ENCODE results near the gene GDI1. TPM values are rescaled to one million over a fixed set of nuclear protein-coding genes. Genes with fewer than 3 reads are reported as not detected.

GDI1 gene
- total and polyA plus RNA-seq, 7 donors: 37.4 to 57.7 (median 50.7) TPM

- TF ChIP-seq CTCF (IDR thresholded peaks at IDR 0.05): no peak
- 87 to 92% (median 89%) methylated on average over 9 to 12 of the region's 12 CpGs for WGBS, 3 donors
- intact Hi-C loops (cut with DNase I): no loop called here
Measured at GRCh38 chrX:154446430-154446829, 9.5 kb downstream of the GDI1 start.

GRCh38 chrX:154448484-154448883 is 11.5 kb downstream of the GDI1 start:
- no peak overlapping the region for H3K27ac ChIP-seq
- ATAC-seq (no peak), DNase-seq (no peak)
- WGBS, 3 donors: 85 to 90% (median 85%) methylated on average over 10 to 14 of the region's 14 CpGs
- intact Hi-C loops (cut with DNase I): no loop called here
- TF ChIP-seq CTCF (IDR thresholded peaks at IDR 0.05): no peak
- H3K9me3 ChIP-seq: no peaks in the 10 kb centered on the region
- H3K4me3 ChIP-seq: no peak overlapping the region
- peaks cover 10% of the 10 kb centered on the region for H3K4me1 ChIP-seq
- H3K27me3 ChIP-seq (ENCODE audit: insufficient read depth in 3 of 3, low read length in 2 of 3): no peaks in the 10 kb centered on the region
- peaks cover 2 to 66% of the 10 kb centered on the region in 2 donors for H3K36me3 ChIP-seq (ENCODE audit: insufficient read depth in 1 of 2, low read depth in 1 of 2)

More at GRCh38 chrX:154446430-154446829, 9.5 kb downstream of the GDI1 start:
- Histone ChIP-seq H3K4me1 (peaks cover 10% of the 10 kb centered on the region), H3K36me3 (ENCODE audit: insufficient read depth in 1 of 2, low read depth in 1 of 2) (peaks cover 2 to 68% of the 10 kb centered on the region in 2 donors), H3K9me3 (no peaks in the 10 kb centered on the region), H3K27me3 (ENCODE audit: insufficient read depth in 3 of 3, low read length in 2 of 3) (no peaks in the 10 kb centered on the region), H3K4me3 (no peak overlapping the region), H3K27ac (no peak overlapping the region)
- DNase-seq (no peak), ATAC-seq (no peak)

GRCh38 chrX:154449618-154450017 is 12.7 kb downstream of the GDI1 start:
- H3K36me3 ChIP-seq (ENCODE audit: insufficient read depth in 1 of 2, low read depth in 1 of 2): peaks cover 2 to 66% of the 10 kb centered on the region in 2 donors
- no peak for TF ChIP-seq CTCF (IDR thresholded peaks at IDR 0.05)
- no peaks in the 10 kb centered on the region for H3K27me3 ChIP-seq (ENCODE audit: insufficient read depth in 3 of 3, low read length in 2 of 3)
- DNase-seq (no peak), ATAC-seq (no peak)
- intact Hi-C loops (cut with DNase I): no loop called here
- no peak overlapping the region for H3K4me3 ChIP-seq
- WGBS, 3 donors: 91 to 94% (median 91%) methylated on average over 14 to 18 of the region's 18 CpGs
- no peak overlapping the region for H3K27ac ChIP-seq
- peaks cover 10% of the 10 kb centered on the region for H3K4me1 ChIP-seq
- no peaks in the 10 kb centered on the region for H3K9me3 ChIP-seq

- ATAC-seq: no peak
- 76 to 85% (median 82%) methylated on average over 15 to 17 of the region's 17 CpGs for WGBS, 3 donors
- peaks cover 3% of the 10 kb centered on the region for H3K4me1 ChIP-seq
- no peaks in the 10 kb centered on the region for H3K27me3 ChIP-seq (ENCODE audit: insufficient read depth in 3 of 3, low read length in 2 of 3)
- TF ChIP-seq CTCF (IDR thresholded peaks at IDR 0.05): no peak
- H3K4me3 ChIP-seq: no peak overlapping the region
- H3K36me3 ChIP-seq (ENCODE audit: insufficient read depth in 1 of 2, low read depth in 1 of 2): peaks cover 2 to 66% of the 10 kb centered on the region in 2 donors
- no peak overlapping the region for H3K27ac ChIP-seq
- intact Hi-C loops (cut with DNase I): no loop called here
- DNase-seq: no peak
- H3K9me3 ChIP-seq: no peaks in the 10 kb centered on the region
Measured at GRCh38 chrX:154450312-154450711, 13.4 kb downstream of the GDI1 start.

DNA sequence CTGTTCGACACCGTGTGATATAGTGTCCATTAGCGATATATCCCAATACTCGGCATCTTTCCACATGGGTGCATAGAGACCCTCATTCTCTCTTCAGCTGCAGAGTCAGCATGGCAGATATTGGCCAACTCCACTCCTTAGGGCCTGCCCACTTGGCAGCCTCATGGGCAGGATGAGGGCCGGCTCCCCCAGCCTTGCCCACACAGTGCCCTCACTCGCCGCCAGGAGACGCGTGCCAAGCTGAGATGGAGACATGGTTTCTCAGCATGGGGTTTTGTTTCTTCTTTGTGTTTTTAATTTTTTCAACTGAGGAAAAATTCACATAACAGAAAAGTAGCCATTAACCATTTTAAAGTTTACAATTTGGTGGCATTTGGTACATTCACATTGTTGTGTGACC is 15.9 kb downstream of the GDI1 start:
- H3K9me3 ChIP-seq: no peaks in the 10 kb centered on the region
- H3K27ac ChIP-seq: no peak overlapping the region
- H3K27me3 ChIP-seq (ENCODE audit: insufficient read depth in 3 of 3, low read length in 2 of 3): no peaks in the 10 kb centered on the region
- WGBS, 3 donors: 76 to 84% (median 81%) methylated on average over 9 of the region's 9 CpGs
- H3K4me1 ChIP-seq: no peaks in the 10 kb centered on the region
- no peak for DNase-seq
- intact Hi-C loops (cut with DNase I): no loop called here
- no peak overlapping the region for H3K4me3 ChIP-seq
- no peak for TF ChIP-seq CTCF (IDR thresholded peaks at IDR 0.05)
- peaks cover 2 to 47% of the 10 kb centered on the region in 2 donors for H3K36me3 ChIP-seq (ENCODE audit: insufficient read depth in 1 of 2, low read depth in 1 of 2)
- no peak for ATAC-seq
